Left lung (tissue), 10 donors: Measurements from ENCODE around the gene CPED1. TPM values are rescaled to one million over a fixed set of nuclear protein-coding genes. Genes with fewer than 3 reads are reported as not detected.

Experiments
- ATAC-seq: fragments of 200-7000 bp; cut with Tn5 transposase; one replicate; pipeline ENCODE4 v1.9.1; 2020; ENCODE audit warnings: moderate library complexity
- DNase-seq, 4 donors: peaks; one replicate each; pipeline ENCODE4 v3.0.0-alpha.2; 2013 to 2020
- H3K27ac ChIP-seq, 2 donors: fragments of 200-600 bp; sonication (generic) in 1 of 2; one replicate each; pipeline versions ENCODE4 v1.5.0 to v1.8.0; 2020 to 2021
- H3K27me3 ChIP-seq, 2 donors: fragments of 200-600 bp; sonication (generic) in 1 of 2; one replicate each; pipeline versions ENCODE4 v1.5.0 to v1.8.0; 2020 to 2021
- H3K36me3 ChIP-seq, 2 donors: fragments of 200-600 bp; sonication (generic) in 1 of 2; one replicate each; pipeline versions ENCODE4 v1.5.0 to v1.8.0; 2020 to 2021
- H3K4me1 ChIP-seq, 2 donors: fragments of 200-600 bp; one replicate each; pipeline ENCODE4 v1.8.0; 2021
- H3K4me3 ChIP-seq, 2 donors: fragments of 200-600 bp; sonication (generic) in 1 of 2; one replicate each; pipeline versions ENCODE4 v1.5.0 to v1.8.0; 2020 to 2021; ENCODE audit warnings: mild to moderate bottlenecking in 1 of 2
- H3K9me3 ChIP-seq, 2 donors: fragments of 200-600 bp; sonication (generic) in 1 of 2; one replicate each; pipeline versions ENCODE4 v1.5.0 to v1.8.0; 2020 to 2021
- CTCF ChIP-seq, 2 donors: fragments of 200-600 bp; sonication (generic) in 1 of 2; IDR thresholded peaks; one replicate each; pipeline versions ENCODE4 v1.5.0 to v1.8.0; 2021; ENCODE audit warnings: antibody characterized with exemption in 2 of 2
- intact Hi-C, 2 donors: fragments of 100-400 bp; cut with DNase I; formaldehyde crosslinking; loops; one replicate each; pipeline versions ENCODE4 v1.11.2 to v1.14.2; 2022
- polyA plus RNA-seq, 6 donors: library from polyadenylated mRNA; unstranded; fragments of 120-200 nt; gene quantifications; one replicate each; pipeline ENCODE4 v1.2.1, GENCODE V29; 2013; ENCODE audit not compliant: insufficient read length in 6 of 6
- total RNA-seq, 2 donors: library from RNA; stranded (reverse); fragmentation: NEBNext Ultra II Directional; extraction: Animal tissue kit (Norgen Biotek cat#: 25700); gene quantifications; one replicate each; pipeline ENCODE4 v1.2.1, GENCODE V29; 2021
- donor health status: DM: no; HTN: yes; CAD: no.
- donor health status: DM: no; HTN: no; CAD: no.

CPED1 gene
- total and polyA plus RNA-seq, 8 donors = 8.8 to 29.6 (median 22.8) TPM

- no peak for DNase-seq
Measured at GRCh38 chr7:121126801-121127534, 138.5 kb downstream of the CPED1 start.

GRCh38 chr7:121132940-121133339, 144.4 kb downstream of the CPED1 start:
- no peaks in the 10 kb centered on the region for H3K36me3 ChIP-seq
- no peak for DNase-seq
- H3K9me3 ChIP-seq = no peaks in the 10 kb centered on the region
- no peak for TF ChIP-seq CTCF (IDR thresholded peaks at IDR 0.05)
- no peaks in the 10 kb centered on the region for H3K4me1 ChIP-seq
- intact Hi-C loops = no loop called here
- H3K4me3 ChIP-seq = no peak overlapping the region
- H3K27me3 ChIP-seq = no peaks in the 10 kb centered on the region
- no peak for ATAC-seq
- H3K27ac ChIP-seq = no peak overlapping the region

More at GRCh38 chr7:121126801-121127534, 138.5 kb downstream of the CPED1 start:
- intact Hi-C loops = loop anchor here in 1 of 2 donors (10.0 kb wide), 1 partner anchor 418 kb away; no protein-coding TSS in a partner anchor
- Histone ChIP-seq H3K4me3 (no peak overlapping the region), H3K27ac (no peak overlapping the region), H3K4me1 (no peaks in the 10 kb centered on the region), H3K9me3 (no peaks in the 10 kb centered on the region), H3K27me3 (no peaks in the 10 kb centered on the region), H3K36me3 (no peaks in the 10 kb centered on the region)
- no peak for TF ChIP-seq CTCF (IDR thresholded peaks at IDR 0.05)
- ATAC-seq = no peak

GRCh38 chr7:121133444-121133843, 144.9 kb downstream of the CPED1 start:
- H3K36me3 ChIP-seq = no peaks in the 10 kb centered on the region
- no peak for TF ChIP-seq CTCF (IDR thresholded peaks at IDR 0.05)
- no peak for ATAC-seq
- no peak for DNase-seq
- H3K4me1 ChIP-seq = no peaks in the 10 kb centered on the region
- no peak overlapping the region for H3K27ac ChIP-seq
- H3K27me3 ChIP-seq = no peaks in the 10 kb centered on the region
- no peaks in the 10 kb centered on the region for H3K9me3 ChIP-seq
- H3K4me3 ChIP-seq = no peak overlapping the region
- intact Hi-C loops = no loop called here

- no peak for TF ChIP-seq CTCF (IDR thresholded peaks at IDR 0.05)
- Histone ChIP-seq H3K9me3 (no peaks in the 10 kb centered on the region), H3K4me3 (no peak overlapping the region), H3K27ac (no peak overlapping the region), H3K36me3 (no peaks in the 10 kb centered on the region), H3K4me1 (no peaks in the 10 kb centered on the region), H3K27me3 (no peaks in the 10 kb centered on the region)
- no peak for DNase-seq
- no peak for ATAC-seq
- intact Hi-C loops = no loop called here
Measured at GRCh38 chr7:121137580-121137979, 149.1 kb downstream of the CPED1 start.

- ATAC-seq = no peak
- no peak for TF ChIP-seq CTCF (IDR thresholded peaks at IDR 0.05)
- intact Hi-C loops = no loop called here
Measured at GRCh38 chr7:121138262-121138933, 149.9 kb downstream of the CPED1 start.

More at GRCh38 chr7:121138262-121138933, 149.9 kb downstream of the CPED1 start:
- H3K9me3 ChIP-seq = no peaks in the 10 kb centered on the region
- H3K4me1 ChIP-seq = no peaks in the 10 kb centered on the region
- H3K36me3 ChIP-seq = no peaks in the 10 kb centered on the region
- H3K27me3 ChIP-seq = no peaks in the 10 kb centered on the region
- H3K27ac ChIP-seq = no peak overlapping the region
- H3K4me3 ChIP-seq = no peak overlapping the region
- DNase-seq = no peak
